Measurements from ENCODE around the gene PDIK1L.

DNA sequence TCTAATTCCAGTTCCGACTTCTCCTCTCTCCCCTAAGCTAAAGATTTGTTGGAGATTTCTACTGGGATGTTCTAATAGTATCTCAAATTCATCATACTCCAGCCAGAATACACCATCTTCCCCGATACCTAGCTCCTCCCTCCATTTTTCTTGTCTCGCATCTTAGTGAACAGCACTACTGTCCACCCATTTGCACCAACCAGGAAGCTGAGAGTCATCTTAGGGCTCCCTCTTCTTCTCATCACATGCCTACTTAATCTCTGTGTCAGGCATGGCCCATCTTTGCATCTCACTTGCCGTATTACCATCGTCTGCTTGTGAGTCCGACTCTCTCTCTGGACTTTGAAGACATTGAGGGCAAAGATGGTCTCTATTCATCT is 40.7 kb upstream of the PDIK1L start:
- TF ChIP-seq, protein P1, sequence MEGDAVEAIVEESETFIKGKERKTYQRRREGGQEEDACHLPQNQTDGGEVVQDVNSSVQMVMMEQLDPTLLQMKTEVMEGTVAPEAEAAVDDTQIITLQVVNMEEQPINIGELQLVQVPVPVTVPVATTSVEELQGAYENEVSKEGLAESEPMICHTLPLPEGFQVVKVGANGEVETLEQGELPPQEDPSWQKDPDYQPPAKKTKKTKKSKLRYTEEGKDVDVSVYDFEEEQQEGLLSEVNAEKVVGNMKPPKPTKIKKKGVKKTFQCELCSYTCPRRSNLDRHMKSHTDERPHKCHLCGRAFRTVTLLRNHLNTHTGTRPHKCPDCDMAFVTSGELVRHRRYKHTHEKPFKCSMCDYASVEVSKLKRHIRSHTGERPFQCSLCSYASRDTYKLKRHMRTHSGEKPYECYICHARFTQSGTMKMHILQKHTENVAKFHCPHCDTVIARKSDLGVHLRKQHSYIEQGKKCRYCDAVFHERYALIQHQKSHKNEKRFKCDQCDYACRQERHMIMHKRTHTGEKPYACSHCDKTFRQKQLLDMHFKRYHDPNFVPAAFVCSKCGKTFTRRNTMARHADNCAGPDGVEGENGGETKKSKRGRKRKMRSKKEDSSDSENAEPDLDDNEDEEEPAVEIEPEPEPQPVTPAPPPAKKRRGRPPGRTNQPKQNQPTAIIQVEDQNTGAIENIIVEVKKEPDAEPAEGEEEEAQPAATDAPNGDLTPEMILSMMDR (IDR thresholded peaks at IDR 0.05; ENCODE audit: poor library complexity, severe bottlenecking) = no peak
- TF ChIP-seq POLR2AphosphoS5 (IDR thresholded peaks at IDR 0.05) = no peak
- no peak for TF ChIP-seq EZH2 (IDR thresholded peaks at IDR 0.05; ENCODE audit: borderline replicate concordance, insufficient read depth, low read length, poor library complexity, severe bottlenecking)
- TF ChIP-seq RAD21 (conservative IDR thresholded peaks at IDR 0.05) = no peak
- TF ChIP-seq EP300 (conservative IDR thresholded peaks at IDR 0.05; ENCODE audit: poor library complexity, severe bottlenecking) = no peak
- TF ChIP-seq REST (IDR thresholded peaks at IDR 0.05; ENCODE audit: borderline replicate concordance) = no peak
